Dendritic cell treated with granulocyte-macrophage colony-stimulating factor and Interleukin-4, amounts not matched to agents 40 ng/mL and 50 ng/mL, for 4 days (primary cell): ENCODE results near the gene CAPN15.

Source experiments
- H3K27ac Mint-ChIP-seq: one replicate; pipeline ENCODE4 v1.8.0; 2022; ENCODE audit warnings: mild to moderate bottlenecking, mixed read lengths
- H3K27me3 Mint-ChIP-seq: one replicate; pipeline ENCODE4 v1.8.0; 2022; ENCODE audit warnings: mild to moderate bottlenecking, mixed read lengths
- H3K36me3 Mint-ChIP-seq: one replicate; pipeline ENCODE4 v1.8.0; 2022; ENCODE audit warnings: low read depth, mixed read lengths
- H3K4me1 Mint-ChIP-seq: one replicate; pipeline ENCODE4 v1.8.0; 2022; ENCODE audit warnings: low read depth, mixed read lengths
- H3K4me3 Mint-ChIP-seq: one replicate; pipeline ENCODE4 v1.8.0; 2022; ENCODE audit warnings: mild to moderate bottlenecking, moderate library complexity, mixed read lengths
- H3K9me3 Mint-ChIP-seq: one replicate; pipeline ENCODE4 v1.8.0; 2022; ENCODE audit warnings: mixed read lengths
- intact Hi-C: fragments of 100-400 bp; cut with micrococcal nuclease; formaldehyde crosslinking; loops from one replicate; pipeline ENCODE4 v1.15.0; 2022

Gene CAPN15

DNA sequence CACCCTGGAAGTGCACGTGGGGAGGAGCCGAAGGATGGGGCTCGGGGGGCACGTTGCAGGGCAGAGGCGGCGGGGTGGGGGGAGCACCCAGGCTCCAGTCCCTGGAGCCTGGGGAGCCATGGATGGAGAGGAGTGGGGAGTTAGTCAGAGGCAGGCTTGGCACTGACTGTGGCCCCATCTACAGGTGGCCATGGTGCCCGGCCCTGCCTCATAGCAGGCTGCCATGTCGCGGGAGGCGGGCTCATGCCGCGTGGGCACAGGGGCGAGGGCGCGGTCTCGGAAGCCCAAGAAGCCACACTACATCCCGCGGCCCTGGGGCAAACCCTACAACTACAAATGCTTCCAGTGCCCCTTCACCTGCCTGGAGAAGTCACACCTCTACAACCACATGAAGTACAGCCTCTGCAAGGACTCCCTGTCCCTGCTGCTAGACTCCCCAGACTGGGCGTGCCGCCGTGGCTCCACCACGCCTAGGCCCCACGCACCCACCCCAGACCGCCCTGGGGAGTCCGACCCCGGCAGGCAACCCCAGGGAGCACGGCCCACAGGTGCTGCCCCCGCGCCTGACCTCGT lies 35.6 kb downstream of the CAPN15 start:
- peaks cover 34% of the 10 kb centered on the region for H3K27me3 Mint-ChIP-seq
- no peak overlapping the region for H3K4me3 Mint-ChIP-seq
- intact Hi-C loops, result no loop called here
- H3K27ac Mint-ChIP-seq, result no peak overlapping the region
- peaks cover 12% of the 10 kb centered on the region for H3K4me1 Mint-ChIP-seq
- H3K9me3 Mint-ChIP-seq, result no peaks in the 10 kb centered on the region
- H3K36me3 Mint-ChIP-seq, result no peaks in the 10 kb centered on the region

DNA sequence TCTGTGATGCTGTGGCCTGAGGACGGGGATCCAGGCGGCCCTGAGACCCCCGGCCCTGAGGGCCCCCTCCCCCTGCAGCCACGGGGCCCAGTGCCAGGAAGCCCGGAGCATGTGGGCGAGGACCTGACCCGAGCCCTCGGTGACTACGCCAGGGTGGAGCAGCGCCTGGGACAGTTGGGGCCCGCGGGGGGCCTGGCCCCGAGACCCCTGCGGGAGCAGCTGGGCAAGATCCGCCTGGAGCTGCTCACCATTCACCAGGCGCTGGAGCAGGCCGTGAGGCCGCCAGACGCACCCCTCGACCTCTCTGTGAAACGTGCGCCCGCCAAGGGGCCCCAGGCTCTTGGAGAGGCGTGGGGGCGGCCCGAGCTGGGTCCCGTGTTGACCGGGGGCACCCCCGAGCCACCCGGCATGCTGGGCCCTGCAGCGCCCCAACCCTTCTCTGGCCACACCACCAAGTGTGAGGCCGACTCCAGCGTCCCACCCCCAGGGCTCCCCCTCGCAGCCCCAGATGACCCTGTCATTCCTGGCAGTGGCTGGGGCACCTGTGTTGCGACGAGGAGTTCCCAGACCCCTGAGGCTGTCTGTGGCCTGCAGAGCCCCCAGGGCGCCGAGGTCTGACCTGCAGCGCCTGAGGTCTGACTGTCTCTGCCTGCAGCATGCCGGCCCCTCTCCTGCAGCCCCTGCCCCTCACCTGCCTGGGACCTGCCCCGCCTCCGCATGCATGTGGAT lies 37.3 kb downstream of the CAPN15 start:
- H3K27ac Mint-ChIP-seq, result no peak overlapping the region
- no peaks in the 10 kb centered on the region for H3K9me3 Mint-ChIP-seq
- peaks cover 19% of the 10 kb centered on the region for H3K27me3 Mint-ChIP-seq
- intact Hi-C loops, result no loop called here
- no peaks in the 10 kb centered on the region for H3K36me3 Mint-ChIP-seq
- no peak overlapping the region for H3K4me3 Mint-ChIP-seq
- peaks cover 25% of the 10 kb centered on the region for H3K4me1 Mint-ChIP-seq

DNA sequence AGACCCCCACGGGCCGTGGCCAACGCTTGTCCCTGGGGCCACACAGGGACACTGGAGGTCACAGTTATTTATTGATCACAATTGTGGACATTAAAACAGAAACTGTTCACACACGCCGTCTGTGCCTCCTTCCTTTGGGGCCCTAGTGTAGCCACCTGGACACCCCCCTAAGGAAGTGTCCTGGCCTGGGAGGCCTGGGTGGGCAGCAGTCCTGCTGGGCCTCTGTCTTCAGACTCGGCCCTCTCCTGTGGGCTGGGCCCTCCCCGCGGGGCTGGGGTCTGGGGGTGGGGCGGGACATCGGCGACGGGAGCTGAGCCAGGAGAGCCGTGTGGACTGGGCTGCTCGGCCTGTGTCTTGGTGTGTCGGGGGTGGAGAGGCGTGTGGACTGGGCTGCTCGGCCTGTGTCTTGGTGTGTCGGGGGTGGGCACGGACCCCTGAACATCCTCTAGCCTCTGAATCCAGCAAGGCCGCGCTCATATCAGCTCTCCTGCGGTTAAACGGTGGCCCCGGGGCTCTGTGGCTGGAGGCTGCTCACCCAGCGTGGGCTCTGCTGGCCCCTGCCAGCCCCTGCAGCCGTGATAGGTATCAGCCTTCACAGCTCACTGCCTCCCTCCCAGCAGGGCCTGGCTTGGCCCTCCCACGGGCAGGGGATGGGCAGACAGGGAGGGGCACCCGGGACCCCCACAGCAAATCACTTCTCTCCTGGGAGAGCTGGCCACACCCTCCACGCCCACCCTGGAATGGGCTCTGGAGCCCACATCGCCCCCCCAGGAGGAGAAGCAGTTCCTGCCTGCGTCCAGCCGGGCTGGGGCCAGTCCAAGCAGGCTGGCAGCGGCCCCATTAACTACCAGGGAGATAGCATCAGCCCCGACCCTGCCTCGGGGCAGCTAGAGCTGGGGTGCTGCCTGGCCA lies 38.2 kb downstream of the CAPN15 start:
- intact Hi-C loops, result no loop called here
- peaks cover 28% of the 10 kb centered on the region for H3K4me1 Mint-ChIP-seq
- no peaks in the 10 kb centered on the region for H3K9me3 Mint-ChIP-seq
- H3K4me3 Mint-ChIP-seq, result no peak overlapping the region
- no peak overlapping the region for H3K27ac Mint-ChIP-seq
- H3K27me3 Mint-ChIP-seq, result peaks cover 19% of the 10 kb centered on the region
- H3K36me3 Mint-ChIP-seq, result no peaks in the 10 kb centered on the region

DNA sequence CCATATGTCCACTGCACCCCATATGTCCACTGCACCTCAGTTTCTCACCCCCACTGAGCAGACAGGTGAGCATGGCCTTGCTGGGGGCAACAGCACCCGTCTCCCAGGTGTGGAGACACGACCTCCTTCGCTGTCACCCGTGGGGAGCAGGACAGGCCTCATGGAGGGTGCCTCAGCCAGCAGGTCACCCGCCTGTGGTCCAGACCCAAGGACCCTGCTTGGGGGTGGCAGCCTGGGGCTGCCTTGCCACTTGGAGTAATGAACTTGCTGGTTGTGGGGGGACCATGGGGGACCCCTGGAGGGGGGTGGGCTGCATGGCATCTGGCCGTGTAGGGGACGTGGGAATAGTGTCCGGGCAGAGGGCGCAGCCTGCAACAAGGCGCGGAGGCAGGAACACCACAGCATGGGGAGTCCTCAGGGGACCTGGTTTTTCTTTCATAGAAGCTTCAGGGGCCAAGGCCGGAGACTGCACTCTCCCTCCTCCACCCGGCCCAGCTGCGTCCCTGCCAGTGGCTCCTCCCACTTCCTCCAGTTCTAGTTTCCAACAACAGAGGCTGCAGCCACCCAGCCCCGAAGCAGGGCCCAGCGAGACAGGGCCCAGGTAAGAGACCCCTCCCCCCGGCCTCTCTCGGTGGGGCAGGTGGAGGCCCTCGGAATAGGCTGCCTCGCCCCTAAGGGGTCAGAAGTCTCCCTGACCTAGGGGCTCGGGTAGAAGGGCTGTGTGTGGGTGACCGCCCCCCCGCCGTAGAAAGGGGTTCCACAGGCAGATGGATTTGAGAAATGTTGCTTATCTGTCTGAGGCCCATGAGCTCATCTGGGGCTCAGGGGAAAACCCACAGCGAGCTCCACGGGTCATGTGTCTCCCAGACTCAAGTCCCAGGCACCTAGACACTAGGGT lies 39.2 kb downstream of the CAPN15 start, which contains the start of gene NHLRC4:
Gene NHLRC4, plus strand, starts transcription at position 531 of the 898 bp plus-strand sequence. CDS start 1,043 bp downstream, outside the sequence.
- peaks cover 2% of the 10 kb centered on the region for H3K36me3 Mint-ChIP-seq
- peaks cover 38% of the 10 kb centered on the region for H3K4me1 Mint-ChIP-seq
- peak within 1 kb of the TSS; percentile 76 for H3K27ac Mint-ChIP-seq
- peaks cover 11% of the 10 kb centered on the region for H3K27me3 Mint-ChIP-seq
- peak within 1 kb of the TSS; percentile 67 for H3K4me3 Mint-ChIP-seq
- intact Hi-C loops, result no loop called here
- H3K9me3 Mint-ChIP-seq, result no peaks in the 10 kb centered on the region

DNA sequence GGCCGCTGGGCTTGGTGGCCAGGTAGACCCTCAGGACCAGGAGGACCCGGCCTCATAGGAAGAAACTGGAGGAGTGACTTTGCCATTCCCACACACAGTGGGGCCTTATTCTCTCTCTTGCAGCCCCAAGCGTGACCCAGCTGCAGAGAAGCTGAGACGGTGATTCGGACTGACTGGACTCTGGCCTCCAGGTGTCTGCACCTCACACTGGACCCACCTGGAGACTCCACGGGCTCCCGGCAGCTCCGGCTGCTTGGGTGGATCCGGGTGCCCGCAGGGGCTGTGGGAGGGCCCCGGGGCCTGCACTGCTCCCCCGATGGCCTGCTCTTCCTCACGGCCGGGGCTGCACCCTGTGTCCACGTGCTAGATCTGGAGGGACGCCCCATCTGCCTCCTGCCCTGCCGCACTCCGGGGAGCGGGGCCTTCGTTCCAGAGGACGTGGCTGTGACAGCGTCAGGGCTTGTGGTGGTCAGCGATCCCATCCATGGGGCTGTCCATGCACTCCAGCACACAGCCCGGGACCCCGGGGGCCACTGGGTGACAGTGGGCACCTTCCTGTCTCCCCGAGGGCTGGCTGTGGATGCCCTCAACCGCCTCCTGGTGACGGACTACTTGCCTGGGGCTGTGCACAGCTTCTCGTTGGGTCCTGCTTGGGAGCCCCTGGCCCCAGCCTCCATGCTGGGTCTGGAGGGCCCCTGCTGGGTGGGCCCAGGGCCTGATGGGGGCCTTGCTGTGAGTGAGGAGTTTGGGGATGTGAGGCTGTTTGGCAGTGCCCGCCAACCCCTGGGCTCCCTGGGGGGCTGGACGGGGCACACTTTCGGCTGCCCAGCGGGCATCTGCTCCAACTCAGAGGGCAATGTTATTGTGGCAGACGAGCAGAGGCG lies 40.1 kb downstream of the CAPN15 start:
- Mint-ChIP-seq H3K27me3 (peaks cover 3% of the 10 kb centered on the region), H3K36me3 (peaks cover 9% of the 10 kb centered on the region), H3K27ac (peak overlapping the region; percentile 76), H3K9me3 (no peaks in the 10 kb centered on the region), H3K4me3 (no peak overlapping the region), H3K4me1 (peaks cover 43% of the 10 kb centered on the region)
- intact Hi-C loops, result no loop called here

DNA sequence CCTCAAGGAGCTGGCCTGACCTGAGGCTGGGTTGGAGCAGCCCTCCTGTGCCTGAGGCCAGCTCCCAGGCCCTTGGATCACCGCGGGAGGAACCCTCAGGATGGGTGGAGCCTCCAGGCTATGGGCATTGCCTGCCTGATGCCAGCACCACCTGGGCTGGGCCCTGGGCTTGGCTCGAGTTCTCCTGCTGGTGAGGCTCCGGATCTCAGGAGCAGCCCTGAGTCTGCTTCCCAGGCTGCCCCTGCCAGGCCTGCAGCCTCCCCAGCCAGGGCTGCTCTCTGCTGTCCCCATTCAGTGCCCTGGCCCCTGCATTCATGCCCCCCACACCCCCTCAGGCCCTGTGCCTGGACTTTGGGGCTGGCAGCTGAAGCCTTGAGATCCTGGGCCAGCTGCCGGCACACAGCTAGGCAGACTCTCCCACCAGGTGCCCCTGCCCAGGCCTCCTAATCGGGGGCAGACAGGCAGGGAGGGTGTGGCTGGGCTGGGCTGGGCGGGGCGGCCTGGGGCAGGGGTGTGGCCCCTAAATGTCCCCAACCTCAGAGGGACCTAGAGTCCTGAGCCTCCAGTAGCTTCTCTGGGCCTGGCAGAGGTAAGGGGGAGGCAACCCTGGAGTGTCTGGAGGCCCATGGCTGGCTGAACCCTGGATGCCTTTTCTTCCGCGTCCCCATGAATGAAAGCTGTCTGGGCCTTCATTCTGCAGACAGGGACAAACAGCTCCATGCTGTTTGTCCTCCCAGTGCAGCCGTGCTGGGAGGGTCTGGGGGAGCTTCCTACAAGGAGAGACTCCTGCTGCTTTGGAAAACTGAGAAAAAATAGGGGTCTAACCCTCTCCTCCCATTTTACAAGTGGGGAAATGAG lies 41.1 kb downstream of the CAPN15 start:
- no peaks in the 10 kb centered on the region for H3K27me3 Mint-ChIP-seq
- peaks cover 12% of the 10 kb centered on the region for H3K36me3 Mint-ChIP-seq
- H3K4me1 Mint-ChIP-seq, result peaks cover 43% of the 10 kb centered on the region
- H3K9me3 Mint-ChIP-seq, result no peaks in the 10 kb centered on the region
- peak overlapping the region; percentile 83 for H3K4me3 Mint-ChIP-seq
- H3K27ac Mint-ChIP-seq, result peak overlapping the region; percentile 91
- intact Hi-C loops, result no loop called here

DNA sequence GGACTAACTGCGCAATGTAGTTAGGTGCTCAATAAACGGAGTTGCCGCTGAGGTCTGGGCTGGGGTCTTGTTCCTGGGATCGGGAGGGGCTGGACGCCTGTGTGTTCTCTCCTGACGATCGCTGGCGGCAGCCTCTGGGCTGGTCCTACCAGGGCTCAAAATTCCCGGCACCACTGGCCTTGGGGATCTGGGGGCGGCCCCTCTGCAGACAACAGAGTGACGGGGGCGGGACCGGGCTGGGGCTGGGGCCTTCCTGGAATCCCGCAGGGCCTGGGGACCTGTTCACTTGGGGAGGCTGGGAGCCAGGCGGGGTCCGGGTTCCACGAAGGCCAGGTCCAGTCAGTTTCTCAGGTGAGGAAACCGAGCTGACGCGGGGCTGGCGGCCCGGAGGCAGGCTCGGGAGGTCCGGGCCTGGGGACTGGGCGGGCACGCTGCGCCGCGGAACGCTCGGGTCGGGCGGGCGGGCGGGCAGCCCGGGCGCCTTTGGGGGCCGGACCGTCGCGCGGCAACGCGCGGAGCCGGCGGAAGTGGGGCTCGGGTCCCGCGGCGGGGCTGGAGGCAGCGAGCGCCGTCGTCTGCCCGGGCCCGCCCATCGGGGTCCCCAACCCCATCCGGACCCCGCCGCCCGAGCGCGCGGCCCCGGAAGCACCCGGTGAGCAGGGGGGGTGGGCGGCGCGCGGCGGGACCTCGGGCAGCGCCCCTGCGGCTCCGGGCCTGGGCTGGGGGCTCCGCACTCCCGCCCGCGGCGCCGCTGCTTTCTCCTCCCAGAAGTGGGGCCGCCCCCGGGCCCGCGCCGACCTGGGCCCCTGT lies 42.1 kb downstream of the CAPN15 start, which contains the start of gene PIGQ:
Gene PIGQ, plus strand, starts transcription at position 524 of the 810 bp plus-strand sequence. CDS start 4,107 bp downstream, outside the sequence.
- Mint-ChIP-seq H3K27me3 (no peaks in the 10 kb centered on the region), H3K4me1 (peaks cover 43% of the 10 kb centered on the region), H3K9me3 (no peaks in the 10 kb centered on the region), H3K27ac (peak within 1 kb of the TSS; percentile 91), H3K4me3 (peak within 1 kb of the TSS; percentile 83), H3K36me3 (peaks cover 22% of the 10 kb centered on the region)
- intact Hi-C loops, result no loop called here

DNA sequence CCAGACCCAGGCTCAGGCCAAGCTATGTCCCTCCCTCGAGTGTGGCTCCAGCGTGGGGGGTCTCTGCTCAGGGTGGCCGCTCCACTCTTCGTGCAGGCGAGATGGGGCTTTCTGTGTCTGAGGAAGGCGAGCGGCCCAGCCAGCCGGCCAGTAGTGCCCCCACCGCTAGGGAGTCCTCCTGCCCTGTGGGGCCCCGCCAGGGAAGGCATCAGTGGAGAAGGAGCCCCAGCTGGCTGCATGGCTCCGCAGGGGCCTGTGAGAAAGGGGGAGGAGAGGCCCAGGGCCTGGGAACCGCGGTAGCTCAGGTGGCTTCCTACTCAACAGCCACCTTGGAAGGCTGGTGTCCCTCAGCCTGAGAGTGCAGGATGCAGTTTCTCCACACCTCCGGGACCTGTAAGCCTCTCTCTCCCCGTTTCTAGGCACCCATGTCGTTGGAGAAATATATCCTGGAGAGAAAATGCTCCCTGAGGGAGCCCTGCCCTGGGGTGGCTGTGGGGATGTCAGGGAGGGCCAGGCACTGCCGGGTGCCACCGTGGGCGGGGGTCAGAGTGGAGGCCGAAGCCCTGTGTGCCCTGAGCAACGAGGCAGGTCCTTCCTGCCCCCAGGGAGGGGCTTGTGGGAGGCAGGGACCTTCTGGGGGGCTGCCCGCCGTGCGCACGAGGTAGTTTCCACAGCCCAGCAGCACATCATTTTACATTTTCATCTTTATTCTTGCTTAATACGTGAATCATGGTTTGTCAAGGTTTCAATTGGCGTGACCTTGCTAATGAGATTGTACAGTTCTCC lies 45.5 kb downstream of the CAPN15 start:
- Mint-ChIP-seq H3K36me3 (peaks cover 44% of the 10 kb centered on the region), H3K4me3 (no peak overlapping the region), H3K9me3 (no peaks in the 10 kb centered on the region), H3K27ac (no peak overlapping the region), H3K27me3 (no peaks in the 10 kb centered on the region), H3K4me1 (peaks cover 31% of the 10 kb centered on the region)
- intact Hi-C loops, result no loop called here

DNA sequence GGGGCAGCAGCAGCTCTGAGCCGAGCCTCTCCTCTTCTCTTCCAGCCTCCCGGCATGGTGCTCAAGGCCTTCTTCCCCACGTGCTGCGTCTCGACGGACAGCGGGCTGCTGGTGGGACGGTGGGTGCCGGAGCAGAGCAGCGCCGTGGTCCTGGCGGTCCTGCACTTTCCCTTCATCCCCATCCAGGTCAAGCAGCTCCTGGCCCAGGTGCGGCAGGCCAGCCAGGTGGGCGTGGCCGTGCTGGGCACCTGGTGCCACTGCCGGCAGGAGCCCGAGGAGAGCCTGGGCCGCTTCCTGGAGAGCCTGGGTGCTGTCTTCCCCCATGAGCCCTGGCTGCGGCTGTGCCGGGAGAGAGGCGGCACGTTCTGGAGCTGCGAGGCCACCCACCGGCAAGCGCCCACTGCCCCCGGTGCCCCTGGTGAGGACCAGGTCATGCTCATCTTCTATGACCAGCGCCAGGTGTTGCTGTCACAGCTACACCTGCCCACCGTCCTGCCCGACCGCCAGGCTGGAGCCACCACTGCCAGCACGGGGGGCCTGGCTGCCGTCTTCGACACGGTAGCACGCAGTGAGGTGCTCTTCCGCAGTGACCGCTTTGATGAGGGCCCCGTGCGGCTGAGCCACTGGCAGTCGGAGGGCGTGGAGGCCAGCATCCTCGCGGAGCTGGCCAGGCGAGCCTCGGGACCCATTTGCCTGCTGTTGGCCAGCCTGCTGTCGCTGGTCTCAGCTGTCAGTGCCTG lies 46.7 kb downstream of the CAPN15 start:
- H3K4me1 Mint-ChIP-seq, result peaks cover 23% of the 10 kb centered on the region
- intact Hi-C loops, result no loop called here
- H3K27ac Mint-ChIP-seq, result no peak overlapping the region
- no peaks in the 10 kb centered on the region for H3K9me3 Mint-ChIP-seq
- no peaks in the 10 kb centered on the region for H3K27me3 Mint-ChIP-seq
- H3K4me3 Mint-ChIP-seq, result no peak overlapping the region
- peaks cover 44% of the 10 kb centered on the region for H3K36me3 Mint-ChIP-seq

DNA sequence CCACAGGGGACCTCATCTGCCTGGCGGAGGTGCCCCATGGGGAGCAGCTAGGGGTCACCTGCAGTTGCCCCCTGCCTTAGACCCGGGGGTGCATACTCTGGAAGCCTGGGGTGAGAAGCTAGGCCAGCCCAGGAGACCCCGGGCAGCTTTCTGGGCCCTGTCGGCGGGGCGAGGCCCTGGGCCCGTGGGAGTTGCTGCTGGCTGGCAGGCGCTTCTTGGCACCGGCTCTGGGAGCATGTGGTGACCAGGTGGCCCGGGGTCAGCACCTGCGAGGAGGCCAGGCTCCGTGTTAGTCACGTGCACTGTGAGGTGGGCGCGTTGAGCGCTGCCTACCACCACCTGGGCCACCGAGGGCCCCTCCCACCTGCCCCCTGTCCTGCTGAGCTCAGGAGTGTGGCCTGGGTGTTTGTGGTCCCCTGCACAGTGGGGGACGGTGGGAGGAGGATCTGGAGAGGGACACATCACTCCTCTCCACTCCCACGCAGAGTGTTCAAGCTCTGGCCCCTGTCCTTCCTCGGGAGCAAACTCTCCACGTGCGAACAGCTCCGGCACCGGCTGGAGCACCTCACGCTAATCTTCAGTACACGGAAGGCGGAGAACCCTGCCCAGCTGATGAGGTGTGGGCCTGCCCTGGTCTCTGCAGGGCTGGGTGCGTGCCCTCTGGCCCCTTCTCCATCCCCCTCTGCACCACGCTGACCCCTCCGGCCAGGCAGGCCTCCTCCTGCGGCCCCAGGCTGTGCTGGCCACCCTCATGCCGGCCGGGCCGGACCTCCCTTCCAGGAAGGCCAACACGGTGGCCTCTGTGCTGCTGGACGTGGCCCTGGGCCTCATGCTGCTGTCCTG lies 48.1 kb downstream of the CAPN15 start:
- intact Hi-C loops, result no loop called here

More for the DNA sequence above, 48.1 kb downstream of the CAPN15 start:
- Mint-ChIP-seq H3K4me3 (no peak overlapping the region), H3K27ac (no peak overlapping the region), H3K36me3 (peaks cover 51% of the 10 kb centered on the region), H3K4me1 (peaks cover 17% of the 10 kb centered on the region), H3K27me3 (no peaks in the 10 kb centered on the region), H3K9me3 (no peaks in the 10 kb centered on the region)
